HG03280 (cell line): ENCODE results near the gene TRAPPC2B.

Source experiments
- ATAC-seq: cut with Tn5 transposase; IDR thresholded peaks from one replicate; pipeline ENCODE4 v1.9.1; 2021; ENCODE audit warnings: mild to moderate bottlenecking, moderate library complexity; ENCODE audit not compliant: unreplicated experiment

The TRAPPC2B gene

DNA sequence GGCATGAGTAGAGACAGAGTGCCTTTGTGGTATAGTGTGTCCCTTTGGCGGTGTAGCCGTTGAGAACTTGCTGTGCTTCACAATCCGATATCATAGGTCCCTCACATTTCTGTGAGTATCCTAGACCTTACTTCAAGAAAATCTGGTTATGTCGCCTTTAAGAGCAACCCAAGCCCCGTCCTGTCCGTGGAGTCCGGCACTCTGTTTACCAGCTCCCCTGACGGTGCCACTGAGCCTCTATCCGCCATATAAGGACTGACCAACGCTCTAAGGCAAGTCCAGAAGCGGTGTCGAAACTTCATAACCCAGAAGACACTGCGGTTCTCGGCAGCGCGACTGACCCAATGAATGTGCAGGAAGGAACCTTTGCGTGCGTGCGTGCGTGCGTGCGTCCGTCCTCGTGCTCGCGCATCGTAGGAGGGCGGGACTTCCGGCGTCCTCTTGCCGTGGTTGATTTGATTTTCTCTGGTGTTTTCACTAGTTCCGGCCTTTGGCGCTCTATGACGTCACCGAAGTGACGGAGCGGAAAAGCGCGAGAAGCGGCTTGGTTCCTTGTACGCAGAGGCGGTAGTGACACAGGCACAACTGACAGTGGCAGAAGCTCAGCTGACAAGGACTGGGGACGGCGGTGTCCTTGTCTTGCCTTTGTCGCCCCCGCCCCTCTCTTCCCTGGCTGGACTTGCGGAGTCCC, at the start of gene TRAPPC2B, which contains the start of gene ZNF547:
TRAPPC2B (plus strand) TSS at position 555 of the 691 bp plus-strand sequence. CDS start 1,283 bp downstream, outside the sequence.
ZNF547 (plus strand) TSS at position 555 of the 691 bp plus-strand sequence. CDS start 5,005 bp downstream, outside the sequence.
- peak; percentile 92 for ATAC-seq

DNA sequence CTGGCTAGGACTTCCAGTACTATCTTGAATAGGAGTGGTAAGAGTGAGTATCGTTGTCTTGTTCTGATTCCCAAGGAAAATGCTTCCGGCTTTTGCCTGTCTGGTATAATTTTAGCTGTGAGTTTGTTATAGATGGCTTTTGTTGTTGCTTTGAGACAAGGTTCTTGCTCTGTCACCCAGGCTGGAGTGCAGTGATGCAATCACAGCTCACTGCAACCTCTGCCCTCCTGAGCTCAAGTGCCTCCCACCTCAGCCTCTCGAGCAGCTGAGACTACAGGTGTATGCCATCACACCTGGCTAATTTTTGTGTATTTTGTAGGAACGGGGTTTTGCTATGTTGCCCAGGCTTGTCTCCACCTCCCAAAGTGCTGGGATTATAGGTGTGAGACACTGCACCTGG, 49.2 kb upstream of the TRAPPC2B start:
- no peak for ATAC-seq

DNA sequence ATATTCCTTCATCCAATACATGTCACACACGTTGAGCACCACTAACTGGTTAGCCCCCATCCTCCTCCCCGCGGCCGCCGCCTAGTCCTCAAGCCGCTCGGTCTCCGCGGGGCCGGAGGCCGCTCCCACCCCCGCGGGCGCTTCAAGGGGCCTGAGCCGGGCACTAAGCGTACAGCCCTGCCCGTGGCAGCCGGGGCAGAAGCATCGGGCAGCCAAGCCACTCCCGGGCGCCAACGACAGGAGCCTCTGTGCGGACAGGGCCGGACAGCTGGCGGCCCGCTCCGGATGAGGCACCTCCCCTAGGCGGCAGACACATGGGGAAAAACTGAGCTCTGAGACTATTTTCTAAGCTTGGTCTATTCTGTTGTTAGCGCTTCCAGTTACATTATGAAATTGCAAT, 45.8 kb upstream of the TRAPPC2B start:
- ATAC-seq, result no peak

DNA sequence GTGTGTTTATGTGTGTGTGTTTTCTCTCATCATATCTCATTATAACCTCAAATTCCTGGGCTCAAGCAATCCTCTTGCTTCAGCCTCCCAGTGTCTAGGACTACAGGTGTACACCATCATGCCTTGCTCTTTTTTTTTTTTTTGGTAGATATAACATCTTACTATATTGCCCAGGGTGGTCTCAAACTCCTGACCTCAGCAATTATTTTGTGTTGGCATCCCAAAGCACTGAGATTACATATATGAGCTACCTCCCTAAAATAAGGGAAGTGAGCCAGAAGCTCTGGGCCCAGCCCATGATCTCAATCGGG, 43.5 kb upstream of the TRAPPC2B start:
- ATAC-seq, result peak; percentile 18

DNA sequence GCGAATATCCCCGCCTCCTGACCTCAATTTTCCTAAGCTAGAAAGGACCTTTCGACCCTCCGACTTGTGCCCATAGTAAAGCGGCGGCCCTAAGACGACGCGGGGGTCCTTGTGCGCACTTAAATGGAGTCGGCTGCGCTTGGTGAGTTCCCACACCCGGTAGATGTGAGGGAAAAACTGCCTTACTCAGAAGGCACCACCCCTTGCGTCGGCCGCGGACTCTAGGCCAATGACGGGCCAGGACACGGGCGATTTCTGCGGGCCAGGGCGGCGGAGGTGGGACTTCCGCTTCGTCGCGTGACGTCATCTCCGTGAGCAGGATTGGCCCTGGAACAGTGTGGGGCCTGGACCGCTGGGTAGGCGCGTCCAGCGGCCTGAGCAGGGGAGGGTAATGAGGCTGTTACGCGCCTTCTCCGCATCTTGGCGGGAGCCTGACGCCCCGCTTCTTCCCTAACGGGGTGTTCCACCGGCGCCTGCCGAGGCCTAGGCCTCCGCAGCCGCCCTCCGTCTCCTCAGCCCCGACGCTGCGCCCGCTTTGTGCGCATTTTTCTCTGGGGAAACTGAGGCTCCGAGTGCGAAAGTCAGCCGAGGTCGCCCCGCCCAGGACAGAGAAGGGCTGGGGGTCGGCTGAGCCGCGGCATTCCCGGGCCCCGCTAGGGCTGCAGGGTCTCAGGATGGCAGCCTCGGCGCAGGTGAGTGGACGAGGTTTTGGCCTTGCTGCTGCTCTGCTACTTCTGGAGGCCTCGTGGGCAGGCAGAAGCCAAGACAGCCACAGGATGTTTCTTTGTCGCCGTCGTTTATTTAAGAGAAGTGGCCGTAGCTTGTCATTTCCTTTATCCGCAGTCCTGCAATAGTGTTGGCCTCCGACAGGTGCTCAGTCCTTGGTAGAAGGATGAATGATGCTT, 42.9 kb upstream of the TRAPPC2B start, which contains the start of gene ZNF543:
ZNF543 (plus strand) TSS at position 293 of the 905 bp plus-strand sequence; CDS start at position 675, 382 bp downstream.
- peak; percentile 99 for ATAC-seq

DNA sequence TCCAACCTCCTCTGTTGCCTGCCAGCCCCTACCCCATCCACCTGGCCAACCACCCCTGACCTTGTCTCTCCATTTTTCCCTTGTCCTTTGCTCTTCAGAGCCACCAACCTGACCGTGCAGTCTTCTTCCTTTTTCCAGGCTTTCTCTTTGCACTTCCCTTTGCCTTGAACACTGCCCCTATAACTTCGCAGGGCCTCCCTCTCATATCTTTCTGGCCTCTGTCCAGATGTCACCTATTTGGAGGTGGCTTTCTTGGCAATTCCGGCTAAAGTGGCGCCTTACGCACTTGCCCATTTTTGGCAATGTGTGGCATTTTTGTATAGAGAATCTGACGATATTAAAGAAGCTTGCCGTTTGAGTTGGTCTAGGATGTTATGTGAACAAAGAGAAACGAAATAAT, 42.2 kb upstream of the TRAPPC2B start:
- ATAC-seq, result no peak

DNA sequence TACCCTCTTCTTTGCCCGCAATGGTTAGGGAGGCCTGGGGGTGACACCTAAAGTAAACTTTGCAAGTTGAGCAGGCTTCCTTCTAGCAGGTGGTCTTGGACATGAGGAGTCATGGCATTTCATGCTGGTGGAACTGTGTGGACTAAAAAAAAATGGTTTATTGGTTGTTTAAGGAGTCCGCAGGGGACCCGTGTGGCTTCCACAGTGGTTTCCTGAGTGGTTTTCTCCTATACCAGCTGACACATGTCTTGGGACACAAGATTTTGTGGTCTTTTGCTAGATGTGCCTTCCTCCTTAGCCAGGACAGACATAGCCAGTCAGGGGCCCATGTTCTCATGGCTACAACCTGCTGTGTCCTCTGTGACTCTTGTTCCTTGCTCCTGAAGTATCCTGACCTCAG, 41.6 kb upstream of the TRAPPC2B start:
- no peak for ATAC-seq

DNA sequence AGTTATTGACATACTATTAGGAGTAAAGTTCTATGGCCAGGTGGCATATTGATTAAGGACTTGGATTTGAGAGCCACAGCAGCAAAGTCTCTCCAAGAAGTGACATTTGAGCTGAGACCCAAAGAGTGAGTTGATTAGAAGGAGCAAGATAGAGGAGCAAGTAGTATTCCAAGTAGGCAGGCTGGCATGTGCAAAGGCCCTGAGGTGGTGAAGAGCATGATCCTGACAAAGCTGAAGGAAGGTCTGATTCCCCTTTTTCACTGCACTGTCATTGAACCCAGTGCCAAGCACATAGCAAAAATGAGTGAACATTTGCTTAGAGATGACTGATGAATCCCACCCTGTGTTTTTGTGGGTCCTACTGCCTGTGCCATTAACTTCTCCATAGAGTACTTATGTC, 38.4 kb upstream of the TRAPPC2B start:
- no peak for ATAC-seq

DNA sequence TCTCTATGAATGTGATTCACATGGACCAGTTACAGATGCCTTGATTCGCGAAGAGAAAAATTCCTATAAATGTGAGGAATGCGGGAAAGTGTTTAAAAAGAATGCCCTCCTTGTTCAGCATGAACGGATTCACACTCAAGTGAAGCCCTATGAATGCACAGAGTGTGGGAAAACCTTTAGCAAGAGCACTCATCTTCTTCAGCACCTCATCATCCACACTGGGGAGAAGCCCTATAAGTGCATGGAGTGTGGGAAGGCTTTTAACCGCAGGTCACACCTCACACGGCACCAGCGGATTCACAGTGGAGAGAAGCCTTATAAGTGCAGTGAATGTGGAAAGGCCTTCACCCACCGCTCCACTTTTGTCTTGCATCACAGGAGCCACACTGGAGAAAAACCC, 35.4 kb upstream of the TRAPPC2B start:
- no peak for ATAC-seq

DNA sequence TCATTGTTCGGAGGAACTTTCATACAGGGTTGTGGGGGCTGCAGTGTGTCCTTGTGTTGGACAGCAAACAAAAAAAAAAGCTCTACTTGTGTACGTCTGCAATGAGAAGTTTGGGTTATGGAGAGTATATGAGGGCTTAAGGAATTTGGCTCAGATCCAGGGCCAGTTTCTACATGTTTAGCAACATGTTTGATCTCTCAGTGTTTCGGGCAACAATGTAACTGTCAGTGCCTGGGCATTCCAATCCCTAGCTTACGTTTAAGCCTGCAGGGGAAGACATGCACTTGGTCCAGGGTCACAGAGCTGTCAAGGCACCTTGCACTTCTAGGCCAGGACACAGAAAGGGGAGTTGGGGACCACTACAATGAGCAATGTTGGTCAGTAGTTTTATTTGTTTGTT, 29.2 kb upstream of the TRAPPC2B start:
- ATAC-seq, result no peak

DNA sequence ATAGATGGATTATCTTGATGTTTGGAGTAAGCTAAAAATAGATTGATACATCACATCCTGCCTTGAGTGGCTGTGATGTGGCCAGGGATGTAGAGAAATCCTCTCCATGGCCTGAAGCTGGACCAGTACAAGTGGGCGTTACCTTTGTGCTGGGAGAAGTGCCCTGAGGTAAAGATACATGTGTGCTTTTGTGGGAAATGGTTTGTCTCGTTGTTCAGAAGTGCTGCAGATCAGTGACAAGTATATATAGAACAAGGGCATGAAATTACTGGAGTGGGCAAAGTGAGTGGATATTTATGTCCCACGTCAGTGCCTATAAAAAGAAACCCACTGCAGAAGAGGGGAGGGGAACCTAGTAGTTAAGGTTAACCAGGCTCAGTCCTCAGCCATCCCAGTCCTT, 24.5 kb upstream of the TRAPPC2B start:
- no peak for ATAC-seq

DNA sequence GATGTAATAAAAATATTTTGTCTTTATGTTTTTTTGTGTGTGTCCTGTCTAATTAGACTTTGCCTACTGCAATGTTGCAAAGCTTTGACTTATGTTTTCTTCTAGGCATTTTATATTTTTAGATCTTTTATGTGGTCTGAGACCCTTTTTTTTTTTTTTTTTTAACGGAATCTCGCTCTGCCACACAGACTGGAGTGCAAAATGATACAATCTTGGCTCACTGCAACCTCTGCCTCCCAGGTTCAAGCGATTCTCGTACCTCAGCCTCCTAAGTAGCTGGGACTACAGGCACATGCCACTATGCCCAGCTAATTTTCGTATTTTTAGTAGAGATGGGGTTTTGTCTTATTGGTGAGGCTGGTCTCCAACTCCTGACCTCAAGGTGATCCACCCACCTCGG, 20.8 kb upstream of the TRAPPC2B start:
- ATAC-seq, result no peak

DNA sequence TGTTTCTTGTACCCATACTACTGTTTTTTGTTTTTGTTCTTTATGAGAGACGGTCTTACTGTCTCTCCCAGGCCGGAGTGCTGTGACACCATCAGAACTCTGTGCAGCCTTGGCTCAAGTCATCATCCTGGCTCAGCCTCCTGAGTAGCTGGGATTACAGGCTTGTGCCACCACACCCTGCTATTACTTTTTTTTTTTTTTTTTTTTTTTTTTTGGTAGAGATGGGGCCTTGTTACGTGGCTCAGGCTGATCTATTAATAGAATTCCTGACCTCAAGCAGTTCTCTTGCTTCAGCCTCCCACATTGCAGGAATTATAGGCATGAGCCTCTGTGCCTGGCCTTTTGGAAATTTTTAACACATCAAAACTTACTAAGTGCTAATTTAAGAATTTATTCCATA, 15.2 kb upstream of the TRAPPC2B start:
- no peak for ATAC-seq

DNA sequence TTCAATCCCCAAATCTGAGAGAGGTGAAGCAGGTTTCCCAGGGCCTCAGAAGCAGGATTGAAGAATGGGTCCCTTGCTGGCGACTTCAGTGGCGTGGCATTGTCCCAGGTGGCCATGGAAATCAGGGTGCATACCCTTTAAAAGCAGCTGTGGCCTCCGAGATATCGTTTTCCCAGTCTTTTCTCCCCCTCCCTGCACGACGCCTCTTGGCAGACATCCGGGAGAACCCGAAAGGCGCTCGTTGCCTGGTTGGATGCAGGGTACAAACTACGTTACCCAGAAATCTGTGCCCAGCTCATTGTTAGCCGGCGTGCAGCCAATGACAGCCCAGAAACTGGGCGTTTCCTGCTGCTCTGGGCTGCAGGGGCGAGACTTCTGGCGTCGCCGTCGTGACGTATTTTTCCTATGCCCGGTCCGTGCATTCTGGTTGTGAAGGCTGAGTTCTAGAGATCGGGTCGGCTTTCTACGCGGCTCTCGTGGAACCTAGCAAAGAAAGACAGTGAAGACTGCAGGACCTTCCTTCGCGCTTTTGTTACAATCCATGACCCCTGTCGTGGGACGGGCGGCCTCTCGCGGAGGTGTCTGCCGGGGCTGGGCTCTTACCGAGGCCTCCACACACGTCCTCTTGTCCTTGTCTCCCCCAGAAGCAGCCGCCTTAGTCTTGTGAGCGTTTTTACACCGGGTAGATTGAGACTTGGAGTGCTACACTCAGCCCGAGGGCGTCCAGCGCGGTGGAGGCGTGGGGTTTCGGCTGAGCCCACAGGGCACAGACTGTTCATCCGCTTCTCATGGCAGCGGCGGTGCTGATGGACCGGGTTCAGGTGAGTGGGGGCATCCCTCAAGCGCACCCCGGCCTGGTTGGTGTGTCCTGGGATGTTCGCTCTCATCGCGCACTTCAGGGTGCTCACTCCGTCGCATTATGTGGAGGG, 12.2 kb upstream of the TRAPPC2B start, which contains the start of gene ZNF304:
ZNF304 (plus strand) TSS at position 395 of the 929 bp plus-strand sequence; CDS start at position 789, 394 bp downstream.
- ATAC-seq, result peak; percentile 98

DNA sequence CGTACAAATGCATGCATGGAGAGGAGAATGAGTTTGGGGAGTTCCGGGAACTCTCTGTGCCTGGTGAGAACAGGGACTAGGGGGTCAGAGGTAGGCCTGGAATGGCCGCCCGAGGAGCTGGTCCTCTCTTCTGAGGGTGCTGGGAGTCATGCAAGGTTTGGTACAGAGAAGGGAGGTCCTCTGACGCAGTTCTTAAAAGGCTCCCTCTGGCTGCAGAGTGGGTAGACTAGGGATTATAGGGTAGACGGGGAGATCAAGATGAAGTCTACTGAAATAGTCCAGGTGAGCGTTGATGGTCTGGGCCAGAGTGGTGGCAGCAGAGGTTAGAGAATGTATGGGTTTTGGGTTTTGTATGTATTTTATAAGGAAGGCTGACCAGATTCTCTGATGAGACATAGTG, 11.5 kb upstream of the TRAPPC2B start:
- no peak for ATAC-seq

DNA sequence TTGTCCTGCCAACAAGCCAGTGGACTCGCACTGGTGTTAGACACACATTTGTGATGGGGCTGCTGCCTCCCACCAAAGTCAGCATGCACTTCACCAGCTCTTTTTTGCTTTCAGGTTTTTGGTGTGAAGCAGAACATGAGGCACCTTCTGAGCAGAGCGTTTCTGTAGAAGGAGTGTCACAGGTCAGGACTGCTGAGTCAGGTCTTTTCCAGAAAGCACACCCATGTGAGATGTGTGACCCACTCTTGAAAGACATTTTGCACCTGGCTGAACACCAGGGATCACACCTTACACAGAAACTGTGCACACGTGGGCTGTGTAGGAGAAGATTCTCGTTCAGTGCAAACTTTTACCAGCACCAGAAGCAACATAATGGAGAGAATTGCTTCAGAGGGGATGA, 7.4 kb upstream of the TRAPPC2B start:
- no peak for ATAC-seq

DNA sequence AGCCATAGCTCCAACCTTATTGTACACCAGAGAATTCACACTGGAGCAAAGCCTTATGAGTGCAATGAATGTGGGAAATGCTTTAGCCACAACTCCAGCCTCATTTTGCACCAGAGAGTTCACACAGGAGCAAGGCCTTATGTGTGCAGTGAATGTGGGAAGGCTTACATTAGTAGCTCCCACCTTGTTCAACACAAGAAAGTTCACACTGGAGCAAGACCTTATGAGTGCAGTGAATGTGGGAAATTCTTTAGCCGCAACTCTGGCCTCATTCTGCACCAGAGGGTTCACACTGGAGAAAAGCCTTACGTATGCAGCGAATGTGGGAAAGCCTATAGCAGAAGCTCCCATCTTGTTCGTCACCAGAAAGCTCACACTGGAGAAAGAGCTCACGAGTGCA, 5.9 kb upstream of the TRAPPC2B start:
- ATAC-seq, result no peak

DNA sequence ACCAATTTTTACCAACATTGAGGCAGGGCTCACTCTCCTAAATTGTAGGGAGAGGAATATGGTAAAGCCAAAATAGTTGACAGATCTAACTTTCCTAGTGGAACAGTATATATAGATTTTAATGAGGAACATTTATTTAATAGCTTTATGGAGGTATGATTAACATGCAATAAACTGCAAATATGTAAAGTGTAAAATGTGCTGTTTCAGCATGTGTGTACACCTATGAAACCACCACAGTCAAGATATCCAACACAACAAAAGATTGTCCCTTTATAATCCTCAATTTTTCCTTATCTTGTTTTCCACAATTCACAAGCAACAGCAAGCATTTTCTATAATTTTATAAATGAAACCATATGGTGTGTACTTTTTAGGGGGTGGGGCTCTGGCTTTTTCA, 4.1 kb upstream of the TRAPPC2B start:
- no peak for ATAC-seq

DNA sequence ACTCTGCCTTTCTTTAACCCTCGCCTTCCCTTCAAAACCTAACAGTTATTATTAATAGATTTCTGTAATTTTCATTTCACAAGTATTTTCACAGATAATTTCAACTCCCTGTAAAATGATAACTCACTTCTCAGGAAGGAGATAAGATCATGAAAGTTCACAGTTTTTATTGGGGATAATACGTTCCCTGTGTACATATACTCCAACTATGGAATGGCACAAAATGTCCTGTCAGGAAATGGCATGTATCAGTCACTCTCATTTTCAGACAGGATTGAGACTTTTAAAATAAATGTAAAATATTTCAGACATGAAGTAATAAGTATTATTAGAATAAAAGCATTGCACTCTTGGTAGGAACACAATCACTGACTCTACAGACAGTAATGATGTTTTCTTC, 932 bp upstream of the TRAPPC2B start:
- ATAC-seq, result no peak

DNA sequence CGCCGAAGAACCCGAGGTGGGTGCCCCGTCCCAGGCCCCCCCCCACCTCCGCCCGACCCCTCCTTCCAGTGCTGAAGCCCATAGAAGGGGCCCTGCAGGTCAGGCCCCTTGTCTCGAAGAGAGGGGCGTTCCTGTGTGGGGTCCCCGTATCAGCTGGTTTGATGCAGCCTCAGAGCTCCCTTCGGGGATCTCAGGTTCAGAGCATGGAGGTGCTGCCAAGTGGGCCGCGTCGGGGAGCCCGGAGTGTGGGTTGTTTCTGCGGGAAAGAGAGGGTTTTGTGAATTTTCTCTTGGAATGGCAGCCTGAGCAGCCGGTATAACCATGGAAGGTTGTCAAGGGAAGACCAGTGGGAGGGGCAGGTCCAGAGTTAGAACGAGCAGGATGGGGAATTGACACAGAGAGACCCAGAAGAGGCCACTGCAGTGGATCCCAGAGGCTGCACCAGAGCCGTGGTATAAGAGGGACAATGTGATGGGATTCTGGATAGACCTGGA, 384 bp downstream of the TRAPPC2B start:
- no peak for ATAC-seq

DNA sequence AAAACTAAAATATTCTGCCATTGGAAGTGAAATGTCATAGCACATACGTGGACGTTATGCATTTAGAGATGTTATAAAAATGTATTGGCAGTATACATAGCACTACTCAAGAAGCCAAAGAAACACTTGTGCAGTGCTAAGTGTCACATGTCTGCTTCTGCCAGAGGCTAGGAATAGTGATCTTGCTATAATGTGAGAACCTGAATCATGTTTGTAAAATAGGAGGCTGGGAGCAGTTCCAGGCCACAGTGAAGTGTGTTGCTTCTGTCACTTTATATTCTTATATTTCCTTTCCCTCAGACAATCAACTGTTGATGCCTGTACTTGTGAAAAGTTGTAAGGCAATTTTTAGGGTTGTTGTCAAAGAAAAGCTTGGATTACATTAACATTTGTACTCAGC, 3.4 kb downstream of the TRAPPC2B start:
- no peak for ATAC-seq
